Measurements from ENCODE around the gene FAM50B. TPM values are rescaled to one million over a fixed set of nuclear protein-coding genes. Genes with fewer than 3 reads are reported as not detected.

Gene FAM50B
- total RNA-seq, 2 experiments from 2014 or later = not detected

DNA sequence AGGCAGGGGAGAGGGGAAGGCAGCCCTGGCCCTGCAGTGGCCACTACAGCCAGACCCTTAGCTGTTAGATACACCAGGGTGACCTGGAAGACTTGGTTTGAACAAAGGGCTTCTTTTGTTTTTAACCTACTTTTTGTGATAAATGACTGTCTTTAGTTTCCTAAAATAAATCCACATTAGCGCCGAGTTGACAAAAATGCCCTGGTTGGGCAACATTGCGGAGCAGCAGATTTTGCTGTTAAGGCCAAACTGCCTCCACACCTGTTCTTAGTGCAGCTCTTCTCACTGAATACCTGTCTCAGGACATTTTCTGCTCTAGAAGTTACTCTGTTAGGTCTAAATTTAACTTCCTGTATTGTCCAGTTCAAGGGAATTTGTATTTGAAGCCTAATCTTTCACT is 42.7 kb downstream of the FAM50B start:
- Histone ChIP-seq H3K4me3 (ENCODE audit: low read depth, low read length, poor library complexity, severe bottlenecking) (no peak overlapping the region), H3K27ac (ENCODE audit: low read depth, low read length, poor library complexity, severe bottlenecking) (no peak overlapping the region), H3K36me3 (ENCODE audit: insufficient read depth, low read length) (no peaks in the 10 kb centered on the region), H3K9me2 (ENCODE audit: insufficient read depth, low read length) (no peaks in the 10 kb centered on the region), H3K79me2 (ENCODE audit: insufficient read depth, low read depth, low read length) (no peaks in the 10 kb centered on the region), H2AFZ (ENCODE audit: low read length) (no peak overlapping the region), H3K4me1 (ENCODE audit: insufficient read depth, low read length, poor library complexity, severe bottlenecking) (no peaks in the 10 kb centered on the region), H4K20me1 (ENCODE audit: insufficient read depth, low read length) (no peaks in the 10 kb centered on the region), H3K4me2 (ENCODE audit: low read length) (no peak overlapping the region), H3K9me3 (ENCODE audit: low read length) (no peaks in the 10 kb centered on the region)
- DNase-seq (ENCODE audit: low spot score) = no peak
- ChIA-PET POLR2A (no interaction called here), CTCF (ENCODE audit: unreplicated experiment) (no interaction called here)
- intact Hi-C loops (cut with micrococcal nuclease; ENCODE audit: unreplicated experiment) = no loop called here
- BruUV-seq (replicated peaks) = no TSS peak
- no peak for TF ChIP-seq EZH2phosphoT487 (IDR thresholded peaks at IDR 0.05; ENCODE audit: borderline replicate concordance, low read depth, low read length)
- TF ChIP-seq, protein P1, sequence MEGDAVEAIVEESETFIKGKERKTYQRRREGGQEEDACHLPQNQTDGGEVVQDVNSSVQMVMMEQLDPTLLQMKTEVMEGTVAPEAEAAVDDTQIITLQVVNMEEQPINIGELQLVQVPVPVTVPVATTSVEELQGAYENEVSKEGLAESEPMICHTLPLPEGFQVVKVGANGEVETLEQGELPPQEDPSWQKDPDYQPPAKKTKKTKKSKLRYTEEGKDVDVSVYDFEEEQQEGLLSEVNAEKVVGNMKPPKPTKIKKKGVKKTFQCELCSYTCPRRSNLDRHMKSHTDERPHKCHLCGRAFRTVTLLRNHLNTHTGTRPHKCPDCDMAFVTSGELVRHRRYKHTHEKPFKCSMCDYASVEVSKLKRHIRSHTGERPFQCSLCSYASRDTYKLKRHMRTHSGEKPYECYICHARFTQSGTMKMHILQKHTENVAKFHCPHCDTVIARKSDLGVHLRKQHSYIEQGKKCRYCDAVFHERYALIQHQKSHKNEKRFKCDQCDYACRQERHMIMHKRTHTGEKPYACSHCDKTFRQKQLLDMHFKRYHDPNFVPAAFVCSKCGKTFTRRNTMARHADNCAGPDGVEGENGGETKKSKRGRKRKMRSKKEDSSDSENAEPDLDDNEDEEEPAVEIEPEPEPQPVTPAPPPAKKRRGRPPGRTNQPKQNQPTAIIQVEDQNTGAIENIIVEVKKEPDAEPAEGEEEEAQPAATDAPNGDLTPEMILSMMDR (conservative IDR thresholded peaks at IDR 0.05; ENCODE audit: low read length) = no peak

DNA sequence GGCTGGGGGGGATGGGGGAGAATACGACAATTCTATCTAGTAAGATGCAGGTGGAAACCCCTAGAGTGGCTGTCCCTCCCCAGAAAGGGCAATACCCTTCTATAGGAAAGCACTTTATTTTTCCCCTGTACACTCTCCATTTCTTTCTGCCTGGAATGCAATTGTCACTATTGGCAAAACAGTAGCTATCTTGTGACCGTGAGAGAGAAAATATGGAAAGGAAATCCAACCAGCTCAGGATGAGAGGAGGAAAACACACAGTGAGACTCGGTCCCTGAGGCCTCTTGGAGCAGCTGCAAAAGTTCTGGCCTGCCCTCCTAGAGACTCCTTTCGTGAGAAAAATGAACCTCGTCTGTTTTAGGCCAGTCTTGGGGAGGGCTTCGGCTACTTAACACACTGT is 43.4 kb downstream of the FAM50B start:
- H3K4me3 ChIP-seq (ENCODE audit: low read depth, low read length, poor library complexity, severe bottlenecking) = no peak overlapping the region
- intact Hi-C loops (cut with micrococcal nuclease; ENCODE audit: unreplicated experiment) = no loop called here
- CTCF ChIA-PET (ENCODE audit: unreplicated experiment) = no interaction called here
- H3K4me1 ChIP-seq (ENCODE audit: insufficient read depth, low read length, poor library complexity, severe bottlenecking) = no peaks in the 10 kb centered on the region
- H3K4me2 ChIP-seq (ENCODE audit: low read length) = no peak overlapping the region
- no peak for DNase-seq (ENCODE audit: low spot score)
- no peaks in the 10 kb centered on the region for H3K36me3 ChIP-seq (ENCODE audit: insufficient read depth, low read length)
- no peaks in the 10 kb centered on the region for H3K79me2 ChIP-seq (ENCODE audit: insufficient read depth, low read depth, low read length)
- no peaks in the 10 kb centered on the region for H3K9me3 ChIP-seq (ENCODE audit: low read length)
- no peak overlapping the region for H3K27ac ChIP-seq (ENCODE audit: low read depth, low read length, poor library complexity, severe bottlenecking)
- POLR2A ChIA-PET = no interaction called here
- H4K20me1 ChIP-seq (ENCODE audit: insufficient read depth, low read length) = no peaks in the 10 kb centered on the region
- no peaks in the 10 kb centered on the region for H3K9me2 ChIP-seq (ENCODE audit: insufficient read depth, low read length)
- TF ChIP-seq, protein P1 (conservative IDR thresholded peaks at IDR 0.05; ENCODE audit: low read length) = no peak
- TF ChIP-seq EZH2phosphoT487 (IDR thresholded peaks at IDR 0.05; ENCODE audit: borderline replicate concordance, low read depth, low read length) = no peak
- no peak overlapping the region for H2AFZ ChIP-seq (ENCODE audit: low read length)
- no TSS peak for BruUV-seq (replicated peaks)

DNA sequence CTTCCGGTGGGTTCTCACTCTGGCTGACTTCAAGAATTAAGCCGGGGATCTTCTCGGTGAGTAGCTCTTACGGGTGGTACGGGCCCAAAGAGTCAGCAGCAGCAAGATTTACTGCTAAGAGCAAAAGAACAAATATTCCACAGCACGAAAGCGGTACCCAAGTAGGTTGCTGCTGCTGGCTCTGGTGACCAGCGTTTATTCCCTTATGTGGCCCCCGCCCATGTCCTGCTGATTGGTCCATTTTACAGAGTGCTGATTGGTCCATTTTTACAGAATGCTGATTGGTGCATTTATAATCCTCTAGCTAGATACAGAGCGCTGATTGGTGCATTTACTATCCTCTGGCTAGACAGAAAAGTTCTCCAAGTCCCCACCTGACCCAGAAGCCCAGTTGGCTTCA is 44.3 kb downstream of the FAM50B start:
- no TSS peak for BruUV-seq (replicated peaks)
- Histone ChIP-seq H4K20me1 (ENCODE audit: insufficient read depth, low read length) (no peaks in the 10 kb centered on the region), H3K4me2 (ENCODE audit: low read length) (no peak overlapping the region), H3K9me2 (ENCODE audit: insufficient read depth, low read length) (no peaks in the 10 kb centered on the region), H2AFZ (ENCODE audit: low read length) (no peak overlapping the region), H3K4me1 (ENCODE audit: insufficient read depth, low read length, poor library complexity, severe bottlenecking) (no peaks in the 10 kb centered on the region), H3K27ac (ENCODE audit: low read depth, low read length, poor library complexity, severe bottlenecking) (no peak overlapping the region), H3K79me2 (ENCODE audit: insufficient read depth, low read depth, low read length) (no peaks in the 10 kb centered on the region), H3K4me3 (ENCODE audit: low read depth, low read length, poor library complexity, severe bottlenecking) (no peak overlapping the region), H3K36me3 (ENCODE audit: insufficient read depth, low read length) (no peaks in the 10 kb centered on the region), H3K9me3 (ENCODE audit: low read length) (no peaks in the 10 kb centered on the region)
- ChIA-PET CTCF (ENCODE audit: unreplicated experiment) (no interaction called here), POLR2A (no interaction called here)
- intact Hi-C loops (cut with micrococcal nuclease; ENCODE audit: unreplicated experiment) = no loop called here
- no peak for TF ChIP-seq EZH2phosphoT487 (IDR thresholded peaks at IDR 0.05; ENCODE audit: borderline replicate concordance, low read depth, low read length)
- TF ChIP-seq, protein P1 (conservative IDR thresholded peaks at IDR 0.05; ENCODE audit: low read length) = no peak
- DNase-seq (ENCODE audit: low spot score) = no peak
